GM21390 (cell line): ENCODE data around the gene BRAF.
"Not testable (repeated sequence)": the region's sequence is repeated elsewhere in the genome, so short reads cannot be mapped to it uniquely, and the experiment has no call there.

Experiments used
- ATAC-seq: cut with Tn5 transposase; IDR thresholded peaks from one replicate; pipeline ENCODE4 v1.9.1; 2021; ENCODE audit not compliant: unreplicated experiment

Gene BRAF

DNA sequence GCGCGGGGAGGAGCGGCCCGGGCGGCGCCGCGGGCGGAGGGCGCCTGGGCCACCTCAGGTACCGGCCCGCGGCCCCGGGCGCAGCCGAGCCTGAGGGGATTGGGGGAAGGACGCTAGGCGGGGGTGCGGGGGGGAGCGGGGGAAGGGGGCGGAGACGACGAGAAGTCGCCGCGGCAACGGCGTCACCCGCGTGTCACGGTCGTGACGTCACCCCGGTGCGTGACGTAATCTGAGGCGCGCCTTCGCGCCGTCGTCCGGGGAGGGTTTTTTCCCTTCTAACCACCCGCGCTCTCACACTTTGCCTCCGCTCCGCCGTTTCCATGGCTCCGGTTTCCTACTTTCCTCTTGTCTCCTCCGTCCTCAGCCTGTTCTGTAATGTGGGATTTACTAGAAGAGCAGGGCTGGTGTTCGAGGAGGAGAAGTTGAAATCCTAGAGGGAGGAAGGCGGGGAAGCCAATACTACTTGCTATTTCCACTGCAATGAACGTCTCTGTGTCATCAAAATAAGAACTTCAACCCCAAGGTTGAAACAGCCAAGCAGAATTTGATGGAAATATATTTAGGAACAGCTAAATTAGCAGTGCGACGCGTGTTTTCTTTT is at the start of gene BRAF:
Gene BRAF (minus strand): TSS at position 109 of the 601 bp plus-strand sequence. CDS start 226 bp downstream, outside the sequence.
- peak; percentile 34 for ATAC-seq

DNA sequence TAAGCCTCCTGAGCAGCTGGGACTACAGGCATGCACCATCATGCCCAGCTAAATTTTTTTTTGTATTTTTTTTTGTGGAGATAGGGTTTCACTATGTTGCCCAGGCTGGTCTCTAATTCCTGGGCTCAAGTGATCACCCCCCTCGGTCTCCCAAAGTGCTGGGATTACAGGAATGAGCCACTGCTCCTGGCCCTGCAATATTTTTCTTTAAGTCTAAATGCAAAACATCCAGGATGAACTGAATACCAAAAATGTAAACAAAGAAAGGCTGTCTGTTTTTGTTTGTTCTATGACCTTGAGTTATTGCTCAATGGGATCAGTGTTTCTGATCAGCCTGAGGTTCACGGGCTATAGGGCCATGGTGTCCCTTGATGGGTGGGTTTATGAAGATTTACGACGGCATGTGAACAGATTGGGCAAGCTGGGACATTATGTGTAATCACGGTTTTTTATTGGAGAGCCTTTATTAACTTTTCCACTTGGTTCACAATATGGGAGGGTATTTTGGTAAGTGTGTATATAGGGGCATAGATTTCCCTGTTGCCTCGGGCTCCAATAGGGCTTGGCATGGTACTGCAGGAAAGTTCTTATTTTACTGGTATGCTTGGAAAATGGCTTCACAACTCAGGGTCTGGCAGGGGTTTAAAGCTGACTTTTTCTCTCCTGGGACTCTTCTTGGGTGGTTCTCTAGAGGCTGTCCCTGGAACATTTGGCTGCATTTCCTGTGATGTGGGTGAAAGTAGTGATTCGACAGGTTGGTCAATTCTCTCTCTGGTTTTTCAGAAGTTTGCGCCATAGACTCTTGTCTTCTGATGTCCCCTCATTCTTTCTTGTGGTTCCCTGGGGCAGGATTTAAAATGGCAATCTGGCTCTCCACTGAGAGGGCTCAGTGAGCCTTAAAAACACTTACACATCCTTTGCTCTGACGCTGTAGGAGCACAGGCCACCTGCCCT is 48.4 kb upstream of the BRAF start:
- no peak for ATAC-seq

GRCh38 chr7:140972344-140972743 is 47.6 kb upstream of the BRAF start:
- no peak for ATAC-seq

DNA sequence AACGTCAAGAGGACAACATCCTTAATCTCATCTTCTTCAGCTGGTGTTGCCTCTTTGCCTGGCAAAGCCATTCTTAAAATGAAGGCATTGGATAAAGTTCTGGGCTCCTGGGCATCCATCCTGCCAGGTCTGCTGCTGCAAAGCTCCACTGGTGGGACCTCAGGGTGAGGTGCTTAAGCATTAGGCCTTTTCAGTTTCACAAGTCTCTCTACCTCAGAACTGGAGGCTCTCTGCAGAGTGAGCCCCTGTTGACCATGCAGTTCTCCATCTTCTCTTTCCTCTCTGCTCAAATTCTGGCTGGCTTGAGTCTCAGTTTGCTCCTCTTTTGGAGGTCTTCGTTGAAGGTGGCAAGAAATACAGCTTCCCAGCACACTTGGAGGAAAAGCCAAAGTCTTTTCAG is 42.7 kb upstream of the BRAF start:
- ATAC-seq: no peak

- no peak for ATAC-seq
Measured at GRCh38 chr7:140966561-140967233, 42.0 kb upstream of the BRAF start.

GRCh38 chr7:140961117-140961516 is 36.4 kb upstream of the BRAF start:
- no peak for ATAC-seq

DNA sequence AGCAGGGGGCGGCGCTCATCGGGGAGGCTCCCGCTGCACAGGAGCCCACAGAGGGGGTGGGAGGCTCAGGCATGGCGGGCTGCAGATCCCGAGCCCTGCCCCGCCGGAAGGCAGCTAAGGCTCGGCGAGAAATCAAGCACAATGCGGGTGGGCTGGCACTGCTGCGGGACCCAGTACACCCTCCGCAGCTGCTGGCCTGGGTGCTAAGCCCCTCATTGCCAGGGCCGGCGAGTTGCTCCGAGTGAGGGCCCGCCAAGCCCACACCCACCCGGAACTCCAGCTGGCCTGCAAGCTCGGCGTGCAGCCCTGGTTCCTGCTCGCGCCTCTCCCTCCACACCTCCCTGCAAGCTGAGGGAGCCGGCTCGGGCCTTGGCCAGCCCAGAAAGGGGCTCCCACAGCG is 32.3 kb upstream of the BRAF start:
- not testable (repeated sequence) for ATAC-seq

- no peak for ATAC-seq
Measured at GRCh38 chr7:140945940-140946339, 21.2 kb upstream of the BRAF start.

- ATAC-seq: not testable (repeated sequence)
Measured at GRCh38 chr7:140942242-140942641, 17.5 kb upstream of the BRAF start.

DNA sequence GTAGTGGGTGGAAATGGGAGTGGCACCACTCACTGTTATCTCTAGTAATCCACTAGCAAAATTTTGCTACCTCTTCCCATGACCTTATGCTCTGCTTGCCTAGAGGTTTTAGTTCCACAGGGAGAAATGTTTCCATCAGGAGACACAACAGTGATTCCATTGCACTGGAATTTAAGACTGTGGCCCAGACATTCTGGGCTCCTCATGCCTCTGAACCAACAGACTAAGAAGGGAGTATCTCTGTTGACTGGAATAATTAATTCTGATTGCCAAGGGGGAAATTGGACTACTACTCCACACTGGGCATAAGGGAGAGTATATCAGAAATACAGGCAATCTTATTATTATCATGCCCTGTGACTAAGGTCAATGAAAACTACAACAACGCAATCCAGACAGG is 16.2 kb upstream of the BRAF start:
- no peak for ATAC-seq

GRCh38 chr7:140937702-140938264 is 13.1 kb upstream of the BRAF start:
- ATAC-seq: no peak

- ATAC-seq: no peak
Measured at GRCh38 chr7:140928491-140929309, 4.0 kb upstream of the BRAF start.

DNA sequence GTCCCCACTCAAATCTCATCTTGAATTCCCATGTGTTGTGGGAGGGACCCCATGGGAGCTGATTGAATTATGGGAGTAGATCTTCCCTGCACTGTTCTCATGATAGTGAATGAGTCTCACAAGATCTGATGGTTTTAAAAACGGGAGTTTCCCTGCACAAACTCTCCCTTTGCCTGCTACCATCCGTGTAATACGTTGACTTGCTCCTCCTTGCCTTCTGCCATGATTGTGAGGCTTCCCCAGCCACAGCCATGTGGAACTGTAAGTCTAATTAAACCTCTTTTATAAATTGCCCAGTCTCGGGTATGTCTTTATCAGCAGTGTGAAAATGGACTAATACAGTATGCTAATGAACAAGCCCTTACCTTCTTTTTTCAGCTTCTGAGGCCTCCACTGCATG is 3.2 kb upstream of the BRAF start:
- not testable (repeated sequence) for ATAC-seq

DNA sequence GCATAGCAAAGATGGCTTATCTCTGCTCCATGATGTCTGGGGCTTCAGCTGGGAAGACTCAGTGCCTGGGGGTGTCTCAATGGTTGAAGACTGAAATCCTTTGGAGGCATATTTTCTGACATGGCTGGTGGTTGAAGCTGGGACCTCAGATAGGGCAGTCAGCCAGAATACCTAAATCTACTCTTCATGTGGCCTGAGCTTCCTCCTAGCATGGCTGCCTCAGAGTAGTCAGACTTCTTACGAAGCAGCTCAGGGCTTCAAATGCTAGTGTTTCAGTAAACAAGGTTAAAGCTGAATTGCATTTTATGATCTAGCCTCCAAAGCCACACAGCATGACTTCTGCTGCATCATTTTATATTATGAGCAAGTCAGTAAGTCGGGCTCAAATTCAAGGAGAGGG is 2.6 kb upstream of the BRAF start:
- no peak for ATAC-seq

DNA sequence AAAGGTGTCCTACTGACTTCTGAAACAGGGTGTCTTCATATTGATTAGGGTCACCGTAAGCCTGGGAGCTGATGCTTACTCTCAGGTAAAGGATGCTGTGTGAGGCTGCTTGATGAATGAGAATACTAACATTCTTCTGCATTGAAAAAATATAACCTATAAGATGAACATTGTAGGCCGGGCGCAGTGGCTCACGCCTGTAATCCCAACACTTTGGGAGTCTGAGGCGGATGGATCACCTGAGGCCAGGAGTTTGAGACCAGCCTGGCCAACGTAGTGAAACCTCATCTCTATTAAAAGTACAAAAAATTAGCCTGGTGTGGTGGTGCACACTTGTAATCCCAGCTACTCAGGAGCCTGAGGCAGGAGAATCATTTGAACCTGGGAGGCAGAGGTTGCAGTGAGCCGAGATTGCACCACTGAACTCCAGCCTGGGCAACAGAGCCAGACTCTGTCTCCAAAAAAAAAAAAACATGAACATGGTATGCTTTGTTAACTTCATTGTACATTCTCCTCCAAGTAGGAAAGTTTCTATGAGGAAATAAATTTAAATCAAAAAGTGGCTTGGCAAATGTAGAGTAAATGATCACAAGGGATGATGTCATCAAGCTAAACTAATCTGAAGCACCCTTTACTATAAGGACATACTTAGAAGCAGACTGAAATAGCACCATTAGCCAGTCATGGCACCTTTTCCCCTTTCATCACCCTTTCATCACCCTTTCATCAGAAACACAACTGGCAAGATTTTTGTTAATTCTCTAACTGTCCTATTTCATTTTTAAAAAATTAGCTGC is 1.5 kb upstream of the BRAF start:
- no peak for ATAC-seq

- ATAC-seq: peak; percentile 79
Measured at GRCh38 chr7:140924019-140924820, 509 bp downstream of the BRAF start.

GRCh38 chr7:140923358-140924006 is 1.2 kb downstream of the BRAF start:
- ATAC-seq: peak; percentile 8

DNA sequence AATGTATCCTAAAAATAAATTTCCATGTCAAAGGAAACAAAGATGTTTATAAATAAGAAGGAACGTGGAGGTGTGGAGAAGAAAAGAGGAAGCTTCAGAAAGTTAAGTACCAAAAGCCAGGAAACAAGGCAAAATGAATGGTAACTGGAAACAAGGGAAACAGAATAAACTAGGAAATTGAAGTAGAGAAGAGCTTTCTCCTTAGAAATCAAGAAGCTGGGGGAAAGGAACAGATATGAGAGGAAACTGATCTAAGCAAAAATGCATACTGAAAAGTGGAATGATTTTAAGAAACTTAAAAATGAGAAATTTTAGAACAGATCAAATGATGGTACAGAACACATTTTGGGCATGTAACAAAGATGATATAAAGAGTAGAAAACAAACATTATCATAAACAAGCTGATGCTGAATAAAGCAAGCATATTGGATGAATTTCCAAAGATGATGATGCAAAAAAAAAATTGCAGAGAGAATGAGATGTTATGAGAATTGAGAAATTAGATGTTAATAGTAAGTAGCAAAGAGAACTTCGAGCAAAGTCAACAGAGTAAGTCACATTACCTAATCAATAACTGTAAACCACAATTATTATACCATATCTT is 1.9 kb downstream of the BRAF start:
- no peak for ATAC-seq
